HG02981 (cell line): ENCODE data around the gene CISH.
A peak's percentile ranks its signal among the peaks of the same experiment; 100 is the strongest.

Experiments
- ATAC-seq: cut with Tn5 transposase; IDR thresholded peaks from one replicate; pipeline ENCODE4 v1.9.1; 2021; ENCODE audit warnings: mild to moderate bottlenecking, moderate library complexity; ENCODE audit not compliant: unreplicated experiment

The CISH gene, protein sequence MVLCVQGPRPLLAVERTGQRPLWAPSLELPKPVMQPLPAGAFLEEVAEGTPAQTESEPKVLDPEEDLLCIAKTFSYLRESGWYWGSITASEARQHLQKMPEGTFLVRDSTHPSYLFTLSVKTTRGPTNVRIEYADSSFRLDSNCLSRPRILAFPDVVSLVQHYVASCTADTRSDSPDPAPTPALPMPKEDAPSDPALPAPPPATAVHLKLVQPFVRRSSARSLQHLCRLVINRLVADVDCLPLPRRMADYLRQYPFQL

DNA sequence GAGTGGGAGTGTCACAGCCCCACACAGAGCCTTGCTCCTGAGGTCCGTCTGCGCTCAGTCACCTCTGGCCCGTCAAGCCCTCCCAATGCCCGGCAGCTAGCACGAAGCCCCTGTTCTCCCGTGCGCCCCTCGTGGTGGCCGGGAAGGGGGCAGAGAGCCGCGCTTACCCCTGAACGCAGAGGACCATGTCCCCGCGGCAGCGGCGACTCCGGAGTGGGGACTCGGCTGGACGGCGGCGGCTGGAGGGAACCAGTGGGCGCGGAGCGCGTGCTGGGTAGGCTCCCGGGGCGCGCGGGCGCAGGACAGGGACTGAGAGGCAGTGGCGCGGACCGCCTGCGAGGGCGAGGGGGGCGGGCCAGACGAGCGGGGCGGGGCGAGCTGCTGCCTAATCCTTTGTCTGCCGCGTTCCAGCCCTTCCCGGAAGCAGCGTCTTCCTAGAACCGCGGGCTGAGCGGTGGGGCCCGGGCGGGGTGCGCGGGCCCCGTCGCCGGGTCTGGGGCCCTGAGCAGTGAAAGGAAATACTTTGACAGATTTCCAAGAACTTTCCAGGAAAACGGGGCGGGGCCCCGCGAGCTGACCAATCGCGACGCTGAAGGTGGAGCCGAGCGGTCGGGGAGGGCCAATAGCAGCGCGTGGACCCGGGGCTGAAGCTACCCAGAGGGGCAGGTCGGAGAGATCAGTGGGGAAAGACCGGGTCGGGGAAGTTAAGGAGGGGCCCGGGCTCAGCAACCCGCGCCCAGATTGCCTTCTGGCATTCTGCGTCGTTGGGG, at the start of gene CISH:
CISH (minus strand) TSS at position 311 of the 770 bp plus-strand sequence; CDS start at position 187, 124 bp downstream.
- ATAC-seq: peak; percentile 62

DNA sequence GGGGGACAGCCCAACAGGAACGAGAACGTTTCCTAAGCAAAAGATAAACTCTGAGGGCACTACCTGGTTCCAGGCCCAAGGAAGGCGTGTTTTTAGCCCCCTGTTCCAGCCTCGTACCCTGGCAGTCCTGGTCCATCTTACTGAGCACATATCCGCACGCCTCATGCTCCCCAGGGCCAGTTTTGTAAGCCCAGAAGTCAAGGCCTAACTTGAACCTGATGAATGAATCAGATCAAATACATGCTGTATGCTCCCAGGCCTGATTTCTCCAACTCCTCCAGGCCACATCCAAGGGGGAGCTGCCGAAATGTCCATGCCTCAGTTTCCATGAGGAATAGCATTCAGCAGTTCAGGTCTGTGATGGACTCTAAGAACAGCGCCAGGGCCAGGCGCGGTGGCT, 48.8 kb upstream of the CISH start:
- no peak for ATAC-seq

DNA sequence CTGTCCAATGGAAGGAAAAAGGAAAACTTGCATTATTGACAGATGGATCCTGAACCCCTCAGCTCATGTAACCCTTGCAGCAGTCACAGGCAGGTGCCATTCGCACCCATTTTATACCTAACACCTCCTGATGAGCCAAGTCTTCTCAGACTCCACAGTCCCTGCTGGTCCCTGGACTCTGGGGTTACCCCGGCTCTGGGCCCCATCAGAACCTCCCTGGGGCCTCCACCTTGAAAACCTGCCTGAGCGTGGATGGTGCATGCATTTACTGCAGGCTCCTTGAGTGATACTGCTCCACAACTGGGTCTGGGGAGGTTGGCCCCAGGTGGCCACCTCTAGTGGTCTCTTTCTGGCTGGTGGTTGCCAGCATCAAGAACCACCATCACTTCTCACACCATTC, 47.3 kb upstream of the CISH start:
- no peak for ATAC-seq

DNA sequence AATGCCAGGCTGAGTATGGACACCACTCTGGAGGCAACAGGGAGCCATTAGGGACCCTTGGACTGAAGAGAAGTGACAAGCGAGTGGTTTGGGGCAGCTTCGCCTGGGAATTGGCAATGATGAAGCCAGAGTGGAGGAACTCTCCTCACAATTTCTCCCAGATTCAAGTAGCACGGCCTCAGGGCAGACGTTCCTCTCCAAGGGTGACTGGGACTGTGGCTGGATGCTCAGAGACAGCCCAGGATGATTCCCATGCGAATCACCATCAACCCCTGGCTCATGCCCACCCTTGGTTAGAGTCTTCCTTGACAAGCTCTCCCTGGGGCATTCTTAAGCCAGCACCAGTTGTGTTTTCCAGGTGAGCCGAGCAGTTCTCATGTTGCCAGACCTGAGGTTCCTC, 46.8 kb upstream of the CISH start:
- no peak for ATAC-seq

DNA sequence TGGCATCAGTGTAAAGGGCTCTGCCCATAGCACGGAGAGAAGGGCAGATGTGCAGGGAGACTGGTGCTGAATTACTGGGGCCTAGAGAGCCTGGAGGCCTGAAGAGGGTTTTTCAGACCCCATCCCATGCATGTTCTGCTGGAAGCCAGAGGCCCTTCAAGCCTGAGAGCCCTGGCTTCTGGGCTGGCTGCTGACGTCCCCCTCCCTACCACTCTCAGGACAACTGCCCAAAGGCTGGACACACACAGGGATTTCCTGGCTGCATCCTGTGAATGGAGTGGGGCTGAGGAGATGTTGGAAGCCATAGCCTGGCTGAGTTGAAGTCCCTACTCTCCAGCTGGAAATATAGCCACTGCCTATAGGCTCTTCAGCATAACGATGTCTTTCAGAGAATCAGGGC, 46.2 kb upstream of the CISH start:
- no peak for ATAC-seq

DNA sequence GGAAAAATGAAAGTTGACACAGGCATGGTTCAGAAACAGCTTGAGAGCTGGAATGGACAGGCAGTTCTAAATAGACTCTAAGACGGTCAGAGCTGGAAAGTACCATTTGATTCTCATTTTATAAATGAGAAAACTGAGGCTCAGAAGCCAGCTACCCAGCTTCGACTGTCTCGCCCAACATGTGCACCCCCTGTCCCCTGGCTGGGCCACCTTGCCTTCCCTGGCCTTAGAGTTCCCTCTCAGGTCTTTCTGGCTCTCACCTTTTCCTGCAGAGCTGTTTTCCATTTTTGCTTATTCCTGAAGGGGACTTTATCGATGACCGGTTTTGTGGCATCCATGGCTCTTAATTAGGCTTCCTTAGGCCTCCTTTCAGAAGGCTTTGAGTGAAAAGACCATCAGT, 45.8 kb upstream of the CISH start:
- ATAC-seq: no peak

DNA sequence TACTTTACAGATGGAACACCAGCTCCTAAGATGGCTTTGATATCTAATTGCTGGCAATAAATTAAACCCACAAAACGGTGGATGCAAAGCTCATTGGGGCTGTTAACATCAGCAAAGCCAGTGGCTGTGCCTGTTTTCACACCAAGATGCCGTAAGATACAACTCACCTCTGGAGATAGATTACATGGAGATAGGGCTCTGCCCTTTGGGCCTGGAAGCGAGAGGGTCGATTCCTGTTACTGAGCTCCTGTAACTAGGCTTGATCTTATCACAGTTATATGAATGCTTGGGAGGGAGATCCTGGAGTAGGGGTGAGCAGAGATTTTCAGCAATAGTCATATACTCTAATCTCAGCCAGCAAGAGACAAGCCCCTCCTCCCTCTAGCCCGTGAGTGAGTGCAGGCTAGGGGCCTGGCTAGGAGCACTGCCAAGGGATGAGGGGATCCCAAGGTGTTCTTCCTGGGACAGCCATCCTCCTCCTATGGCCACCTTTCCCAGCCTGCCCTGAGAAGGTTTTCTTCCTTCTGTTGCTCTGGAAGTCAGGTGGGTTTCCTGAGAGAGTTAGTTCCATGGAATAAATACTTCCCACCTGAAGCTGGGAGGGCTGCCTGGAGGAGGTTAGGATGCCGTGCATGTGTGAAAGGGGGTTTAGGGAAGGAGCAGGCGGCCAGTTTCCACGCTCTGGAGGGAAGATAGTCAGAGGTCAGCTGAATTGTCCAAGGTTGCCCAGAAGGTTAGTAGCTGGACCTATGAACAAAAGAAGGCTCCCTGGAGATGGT, 45.0 kb upstream of the CISH start:
- ATAC-seq: no peak

DNA sequence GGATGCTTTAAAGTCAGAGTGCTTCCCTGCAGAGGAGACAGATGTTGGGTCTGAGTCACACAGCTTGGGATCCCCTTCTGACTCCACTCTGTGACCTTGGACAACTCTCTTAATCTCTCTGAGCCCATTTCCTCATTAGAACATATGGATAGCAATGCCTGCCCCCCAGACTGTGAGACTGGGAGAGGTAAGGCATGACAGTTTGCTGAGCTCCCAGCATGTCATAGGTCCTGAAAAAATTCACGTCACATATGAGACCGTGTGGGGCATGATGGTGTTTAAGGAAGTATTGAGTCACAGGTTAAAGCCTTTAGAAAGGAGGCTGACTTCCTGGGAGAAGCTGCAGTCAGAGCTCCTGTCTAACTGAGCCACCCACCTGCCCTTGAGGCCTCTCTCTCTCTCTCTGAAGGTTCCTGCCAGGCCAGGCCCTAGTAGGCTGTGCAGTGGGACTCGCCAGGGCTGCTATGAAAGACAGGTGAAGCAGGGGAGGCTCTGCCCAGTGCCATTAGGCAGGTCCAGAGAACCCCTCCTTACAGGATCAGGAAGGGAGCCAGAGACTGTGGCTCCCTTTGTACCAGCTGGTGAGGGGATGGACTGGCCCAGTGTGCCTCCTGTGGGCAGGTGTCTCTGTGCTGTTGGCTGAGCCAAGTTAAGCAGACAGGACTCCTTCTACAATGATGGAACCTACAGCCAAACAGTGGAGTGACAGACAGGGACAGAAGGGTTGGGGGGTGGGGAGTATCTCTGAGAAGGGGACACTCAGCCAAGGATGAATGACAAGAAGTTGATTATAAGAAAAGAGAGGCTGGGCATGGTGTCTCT, 43.6 kb upstream of the CISH start:
- no peak for ATAC-seq

DNA sequence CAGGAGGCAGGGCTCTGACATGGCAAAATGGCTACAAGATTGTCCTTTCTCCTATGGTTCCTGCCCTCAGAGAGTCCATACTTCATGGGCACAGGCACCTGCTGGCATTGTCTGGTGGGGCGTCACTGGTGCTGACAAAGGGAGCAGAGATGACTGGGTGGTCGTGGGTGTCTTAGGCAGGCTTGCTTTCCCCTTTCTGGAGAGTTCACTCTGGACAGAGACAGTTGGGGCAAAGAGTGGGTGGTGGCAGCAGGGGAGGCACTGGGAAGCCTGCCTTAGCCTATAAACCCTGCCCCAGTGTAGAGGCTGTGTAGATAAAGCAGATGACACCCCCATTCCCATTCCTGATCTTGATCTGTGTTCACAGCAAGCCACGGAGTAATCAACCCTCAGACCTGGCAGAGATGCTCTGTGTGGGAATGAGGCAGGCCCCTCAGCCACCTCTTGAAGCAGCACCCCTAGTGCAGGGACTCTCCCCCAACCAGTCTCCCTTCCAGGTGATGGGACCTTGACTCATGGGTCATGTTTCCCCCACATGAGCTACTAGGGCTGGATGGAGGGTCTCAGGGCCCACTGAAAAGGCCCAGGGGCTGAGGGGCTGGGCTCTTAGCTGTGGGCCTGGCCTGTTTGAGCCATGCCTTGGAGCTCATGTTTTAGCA, 42.5 kb upstream of the CISH start:
- ATAC-seq: no peak

DNA sequence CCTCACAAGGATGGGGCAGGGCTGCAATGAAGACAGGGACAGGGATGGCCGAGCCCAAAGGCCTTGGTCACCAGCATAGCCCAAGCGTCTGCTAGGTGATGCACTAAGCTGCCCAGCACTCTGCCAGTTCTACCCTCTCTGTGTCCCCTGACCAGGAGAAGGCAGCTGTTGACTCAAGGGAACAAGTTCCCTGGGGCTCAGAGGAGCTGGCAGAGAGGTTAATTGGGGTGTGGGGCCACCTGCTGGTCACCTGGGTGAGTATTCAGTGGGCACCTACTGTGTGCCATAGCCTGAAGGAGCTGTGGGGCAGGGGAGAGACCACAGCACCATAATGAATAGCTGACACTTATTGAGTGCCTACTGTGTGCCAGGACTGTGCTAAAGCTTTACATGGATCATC, 41.1 kb upstream of the CISH start:
- no peak for ATAC-seq

DNA sequence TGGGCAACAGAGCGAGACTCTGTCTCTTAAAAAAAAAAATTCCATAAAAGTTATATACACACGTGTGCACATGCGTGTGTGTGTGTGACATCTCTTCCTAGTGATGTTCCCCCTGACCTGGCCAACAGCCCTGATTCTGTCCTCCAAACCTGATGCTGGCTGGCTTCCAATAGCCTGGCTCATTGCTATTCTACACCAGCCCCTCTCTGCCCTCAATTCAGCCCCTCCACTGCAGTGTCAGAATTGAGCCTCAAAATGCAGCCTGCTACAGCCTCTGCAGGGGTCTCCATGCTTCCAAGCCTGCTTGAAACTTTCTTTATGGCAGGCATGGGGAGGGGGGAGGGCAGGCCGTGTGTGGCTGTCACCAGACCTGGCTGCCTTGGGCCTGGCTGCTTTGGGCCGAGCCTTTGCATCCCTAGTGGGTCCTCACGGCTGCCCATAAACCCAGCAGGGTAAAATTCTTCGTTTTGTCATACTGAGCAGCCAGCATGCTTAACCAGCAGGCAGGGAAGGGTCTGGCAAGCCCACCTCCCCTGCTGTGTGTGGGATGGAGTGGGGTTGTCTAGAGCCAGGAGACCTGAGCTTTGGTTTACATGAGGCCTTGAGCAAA, 40.5 kb upstream of the CISH start:
- ATAC-seq: no peak

DNA sequence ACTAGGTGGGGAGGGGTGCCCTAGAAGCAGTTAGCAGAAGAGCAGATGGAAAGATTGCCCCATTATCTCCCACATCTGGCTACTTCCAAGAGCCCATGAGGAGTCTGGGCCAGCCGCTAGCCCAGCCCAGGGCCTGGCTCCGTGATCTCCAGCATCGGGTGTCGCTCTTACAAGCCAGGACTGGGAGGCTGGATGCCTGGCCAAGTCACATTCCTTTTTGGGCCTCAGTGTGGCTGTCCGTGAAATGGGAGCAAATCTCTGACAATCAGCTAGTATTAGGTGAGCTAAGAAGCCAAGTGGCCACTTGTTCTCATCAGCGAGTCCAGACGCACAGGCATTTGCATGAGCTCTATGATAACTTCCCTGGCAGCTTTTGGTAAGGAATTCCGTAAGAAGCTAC, 39.9 kb upstream of the CISH start:
- no peak for ATAC-seq

DNA sequence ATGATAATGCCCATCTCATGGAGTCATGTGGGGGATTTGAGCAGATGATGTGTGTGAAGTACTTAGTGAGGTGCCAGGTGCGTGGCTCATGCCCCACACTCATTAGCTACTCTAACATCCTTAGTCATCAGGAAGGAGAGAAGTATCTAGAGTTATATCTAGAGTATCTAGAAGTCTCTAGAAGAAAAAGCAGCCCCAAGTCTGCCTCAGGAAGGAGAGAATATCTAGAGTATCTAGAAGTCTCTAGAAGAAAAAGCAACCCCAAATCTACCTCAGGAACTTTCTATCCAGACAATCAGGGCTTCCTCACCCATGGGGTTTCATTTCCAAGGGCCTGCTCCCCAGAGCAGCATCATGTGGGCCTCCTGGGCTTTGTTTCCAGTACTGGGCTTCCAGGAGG, 38.4 kb upstream of the CISH start:
- ATAC-seq: no peak

DNA sequence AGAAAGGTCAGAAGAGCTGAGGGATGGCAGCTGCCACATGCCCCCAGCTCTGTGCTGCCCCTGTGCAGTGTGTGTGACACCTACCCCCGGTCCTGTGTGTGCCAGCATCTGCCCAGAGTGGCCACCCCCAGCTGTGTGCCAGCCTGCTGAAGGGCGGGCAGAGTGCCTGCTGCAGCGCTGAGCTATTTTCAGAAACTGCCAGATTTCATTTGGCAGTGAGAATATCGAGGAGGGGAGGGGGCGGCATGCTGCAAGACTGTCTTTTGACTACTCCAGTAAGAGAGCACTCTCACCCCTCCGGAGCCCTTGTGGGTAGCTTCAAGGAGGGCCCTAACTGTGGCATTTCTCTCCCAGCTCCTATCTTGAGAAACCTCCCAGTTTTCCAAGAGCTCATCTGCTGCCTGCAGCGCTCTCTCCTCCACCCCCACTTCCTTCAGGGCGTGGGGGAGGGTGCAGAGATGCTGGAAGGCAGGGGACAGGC, 37.9 kb upstream of the CISH start:
- ATAC-seq: no peak

DNA sequence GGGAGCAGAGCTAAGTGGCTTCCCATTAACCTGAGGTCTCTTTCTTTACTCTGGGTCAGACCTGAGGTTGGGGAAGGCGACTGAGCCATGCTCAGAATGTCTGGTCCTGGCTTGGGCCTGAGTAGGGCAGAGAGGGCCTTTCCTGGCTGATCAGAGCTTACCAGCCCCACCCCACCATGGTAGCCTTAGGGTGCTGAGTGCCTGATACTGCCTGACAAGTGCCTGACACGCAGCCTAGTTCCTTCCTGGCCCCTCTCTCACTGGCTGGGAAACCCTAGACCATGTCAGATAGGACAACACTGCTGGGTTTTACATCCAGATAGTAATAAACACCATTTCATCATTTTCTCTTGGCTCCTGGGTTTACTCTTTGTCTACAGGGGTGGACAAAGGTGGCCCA, 37.4 kb upstream of the CISH start:
- ATAC-seq: no peak

DNA sequence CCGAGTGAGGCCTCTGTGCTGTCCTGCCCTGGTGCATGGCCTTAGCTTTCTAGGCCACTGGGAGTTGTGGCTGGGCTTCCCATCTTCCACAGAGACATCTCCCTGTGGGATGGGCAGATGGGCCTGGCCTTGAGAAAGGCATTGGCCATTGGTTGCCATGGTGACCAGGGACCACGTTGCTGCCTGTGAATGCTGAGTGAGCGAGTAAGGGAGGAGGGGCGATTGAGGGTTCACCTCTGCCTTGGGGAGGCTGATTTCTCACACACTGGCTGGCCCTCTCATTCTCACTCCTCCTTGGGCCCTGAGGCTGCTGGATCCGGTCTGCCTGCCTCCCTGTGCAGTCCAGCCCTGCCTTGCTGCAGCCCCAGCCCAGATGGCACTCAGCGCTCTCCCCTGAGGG, 36.7 kb upstream of the CISH start:
- no peak for ATAC-seq

DNA sequence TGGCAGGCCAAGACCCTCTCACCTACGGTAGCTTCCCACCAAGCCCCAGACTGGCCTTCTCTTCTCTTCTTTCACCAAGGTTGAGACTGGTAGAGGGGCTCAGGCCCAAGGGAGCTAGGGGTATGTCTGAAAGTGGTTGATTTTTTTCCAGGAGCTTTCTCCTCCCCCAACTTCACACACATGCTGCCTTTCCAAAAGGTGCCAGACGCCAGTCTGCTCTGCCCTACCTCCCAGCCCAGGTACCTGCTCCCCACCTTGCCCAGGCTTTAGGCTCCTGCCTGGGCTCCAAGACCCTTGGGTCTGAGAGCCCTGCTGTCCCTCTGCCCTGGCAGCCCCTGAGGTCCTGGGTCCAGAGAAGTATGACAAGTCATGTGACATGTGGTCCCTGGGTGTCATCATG, 33.8 kb upstream of the CISH start:
- ATAC-seq: no peak

DNA sequence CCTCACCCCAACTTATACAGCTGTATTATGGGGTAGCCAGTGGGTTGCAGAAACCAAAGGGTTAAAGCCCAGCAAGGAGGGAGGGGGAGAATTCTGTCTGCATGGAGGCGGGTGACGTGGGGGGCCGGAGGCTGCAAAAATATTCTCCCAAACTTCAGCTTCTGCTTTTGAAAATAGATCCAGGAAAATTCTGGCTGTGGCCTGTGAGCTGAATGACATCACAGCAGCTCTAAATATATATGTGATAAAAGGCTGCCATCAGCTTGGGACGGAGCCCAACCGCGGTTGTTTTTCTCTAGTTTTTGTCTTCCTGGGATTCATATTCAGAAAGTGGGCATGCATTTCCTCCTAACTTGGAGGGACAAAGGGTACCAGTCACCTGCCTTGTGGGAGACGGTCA, 33.0 kb upstream of the CISH start:
- ATAC-seq: no peak

DNA sequence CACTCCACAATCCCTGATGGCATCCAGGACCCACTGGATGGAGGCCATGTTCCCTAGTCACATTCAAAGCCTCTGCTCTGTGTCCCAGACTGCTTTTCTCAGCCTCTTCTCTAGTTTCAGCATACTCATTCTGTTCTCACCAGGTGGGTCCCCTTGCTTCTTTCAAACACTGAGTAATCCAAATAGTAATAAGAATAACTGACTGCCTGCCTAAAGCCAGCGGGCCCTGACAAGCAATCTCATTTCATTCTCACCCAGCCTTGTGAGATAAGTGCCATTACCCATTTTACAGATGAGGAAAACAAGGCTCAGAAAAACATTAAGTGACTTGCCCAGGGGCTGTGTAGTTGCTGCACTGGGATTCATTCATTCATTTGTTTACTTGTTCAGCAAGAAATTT, 30.8 kb upstream of the CISH start:
- no peak for ATAC-seq

DNA sequence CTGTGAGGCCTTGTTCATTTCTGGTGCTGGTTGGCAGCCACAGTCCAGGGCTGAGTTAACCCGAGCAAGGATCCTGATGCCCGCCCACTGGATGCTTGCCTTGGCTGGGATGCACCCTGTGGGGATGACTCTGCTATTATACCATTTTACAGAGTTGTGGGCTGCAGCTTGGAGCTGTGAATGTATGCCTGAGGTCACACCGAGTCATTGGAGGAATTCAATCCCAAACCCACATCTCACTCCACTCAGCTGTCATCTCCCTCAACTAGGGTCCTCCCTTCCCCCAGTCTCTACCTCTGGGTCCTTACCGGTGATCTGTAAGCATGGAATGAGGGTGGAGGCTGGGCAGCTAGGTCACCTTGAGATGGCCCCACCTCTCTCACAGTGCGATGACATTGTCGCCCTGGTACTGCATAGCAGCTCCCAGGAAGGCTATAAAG, 27.5 kb upstream of the CISH start:
- ATAC-seq: no peak
